Esophagus (tissue), 2 donors: Measurements from ENCODE around the gene PHACTR1. TPM values are rescaled to one million over a fixed set of nuclear protein-coding genes. Genes with fewer than 3 reads are reported as not detected.
"Not testable (repeated sequence)": the region's sequence is repeated elsewhere in the genome, so short reads cannot be mapped to it uniquely, and the experiment has no call there.

Experiments
- H3K27ac ChIP-seq, 2 donors: one replicate each; pipeline ENCODE4 v1.5.1; 2013; ENCODE audit warnings: low read depth in 2 of 2, mild to moderate bottlenecking in 2 of 2, inconsistent platforms in 1 of 2, low read length in 1 of 2, moderate library complexity in 1 of 2
- H3K27me3 ChIP-seq, 2 donors: one replicate each; pipeline ENCODE4 v1.6.1; 2013; ENCODE audit warnings: low read length in 2 of 2, control low read depth in 1 of 2, mild to moderate bottlenecking in 1 of 2; ENCODE audit not compliant: insufficient read depth in 2 of 2, control insufficient read depth in 1 of 2
- H3K36me3 ChIP-seq, 2 donors: one replicate each; pipeline ENCODE4 v1.6.1; 2013; ENCODE audit warnings: low read length in 1 of 2; ENCODE audit not compliant: control insufficient read depth in 2 of 2, insufficient read depth in 2 of 2
- H3K4me1 ChIP-seq, 2 donors: one replicate each; pipeline ENCODE4 v1.6.1; 2013; ENCODE audit warnings: low read length in 1 of 2; ENCODE audit not compliant: control insufficient read depth in 2 of 2, insufficient read depth in 2 of 2
- H3K4me3 ChIP-seq, 2 donors: one replicate each; pipeline ENCODE4 v1.5.1; 2013; ENCODE audit warnings: low read length in 2 of 2, mild to moderate bottlenecking in 2 of 2, low read depth in 1 of 2, moderate library complexity in 1 of 2
- H3K9me3 ChIP-seq, 2 donors: one replicate each; pipeline ENCODE4 v1.6.1; 2013; ENCODE audit warnings: mild to moderate bottlenecking in 2 of 2, low read depth in 1 of 2, low read length in 1 of 2, moderate library complexity in 1 of 2; ENCODE audit not compliant: control insufficient read depth in 2 of 2, insufficient read depth in 1 of 2
- WGBS, 2 donors: extraction: QIAGEN DNeasy Blood & Tissue Kit; methylation state at CpG; one replicate each; pipeline ENCODE4 v1.1.7; 2013; 5-methylcytosine and 5-hydroxymethylcytosine counted together
- polyA plus RNA-seq, 2 donors: library from polyadenylated mRNA; stranded (reverse); fragments of 200-250 nt; gene quantifications; one replicate each; pipeline ENCODE4 v1.2.3, GENCODE V29; 2013
- donor health status: healthy with polysubstance abuse.
- donor health status: Bipolar disorder and iron deficiency.

The PHACTR1 gene
- polyA plus RNA-seq, 2 donors, result 0.41 to 0.55 TPM

DNA sequence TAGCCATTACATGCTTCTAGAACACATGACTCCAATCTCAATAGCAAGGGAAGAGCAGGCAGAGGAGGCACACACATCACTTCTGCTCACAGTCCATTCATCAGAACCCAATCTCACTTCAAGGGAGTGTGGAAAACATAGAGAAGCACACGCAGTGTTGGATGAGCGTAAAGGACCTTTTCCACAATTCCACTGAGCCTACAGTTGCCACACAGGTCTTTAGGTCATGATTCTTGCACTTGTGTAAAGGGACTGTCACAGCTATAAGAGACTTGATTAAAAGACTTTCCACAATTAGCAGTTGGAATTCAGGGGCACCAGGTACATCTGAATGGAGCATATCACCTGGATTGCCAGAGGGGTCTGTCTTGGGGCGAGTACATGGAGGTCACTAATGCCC is 525.6 kb downstream of the PHACTR1 start:
- WGBS, 2 donors, result 95 to 96% methylated on average over 3 of the region's 3 CpGs
- no peak overlapping the region for H3K4me3 ChIP-seq
- no peaks in the 10 kb centered on the region for H3K4me1 ChIP-seq
- H3K36me3 ChIP-seq, result no peaks in the 10 kb centered on the region
- no peaks in the 10 kb centered on the region for H3K9me3 ChIP-seq
- no peaks in the 10 kb centered on the region for H3K27me3 ChIP-seq
- no peak overlapping the region for H3K27ac ChIP-seq

DNA sequence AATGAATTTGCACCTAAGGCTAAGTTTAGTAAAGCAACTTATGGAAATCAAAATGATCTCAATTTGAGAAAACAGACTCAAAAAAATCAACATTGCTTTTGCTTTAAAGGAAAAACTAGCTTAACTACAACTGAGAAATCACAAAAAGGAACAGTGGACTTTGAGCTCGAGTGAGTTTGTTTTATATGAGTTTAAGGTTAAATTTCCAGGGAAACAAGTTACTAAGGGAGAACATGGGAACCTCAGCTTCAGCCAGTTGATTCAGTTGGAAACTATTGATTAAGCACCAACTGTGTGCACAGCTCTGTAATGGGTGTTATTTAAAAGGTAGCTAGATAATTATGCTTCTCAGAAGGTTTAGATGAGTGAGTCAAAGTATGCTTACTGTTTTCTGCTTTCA is 526.0 kb downstream of the PHACTR1 start:
- WGBS, 2 donors, result 60 to 61% methylated on average over 1 of the region's 1 CpG
- no peak overlapping the region for H3K4me3 ChIP-seq
- no peaks in the 10 kb centered on the region for H3K27me3 ChIP-seq
- no peaks in the 10 kb centered on the region for H3K4me1 ChIP-seq
- no peak overlapping the region for H3K27ac ChIP-seq
- H3K36me3 ChIP-seq, result no peaks in the 10 kb centered on the region
- H3K9me3 ChIP-seq, result no peaks in the 10 kb centered on the region

DNA sequence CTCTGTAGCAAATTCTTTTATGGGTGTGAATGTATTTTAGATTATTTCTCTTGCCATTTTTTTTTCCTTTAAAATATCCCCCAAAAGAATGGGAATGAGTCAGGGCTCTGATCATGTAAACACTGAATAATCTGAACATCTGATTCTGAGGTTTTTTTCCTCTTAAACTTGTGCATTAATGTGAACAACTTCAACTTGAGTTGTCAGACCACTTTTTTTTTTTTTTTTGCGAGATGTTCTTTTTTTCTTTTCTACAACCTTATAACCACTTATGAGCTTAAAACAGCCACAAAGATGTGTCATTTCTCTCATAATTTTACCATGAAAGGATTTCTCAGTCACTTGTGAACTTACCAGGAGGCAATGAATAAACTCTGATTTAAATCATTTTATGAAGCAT is 526.5 kb downstream of the PHACTR1 start:
- Histone ChIP-seq H3K27ac (no peak overlapping the region), H3K4me1 (peaks cover 0 to 2% of the 10 kb centered on the region in 2 donors), H3K9me3 (no peaks in the 10 kb centered on the region), H3K4me3 (no peak overlapping the region), H3K27me3 (no peaks in the 10 kb centered on the region), H3K36me3 (no peaks in the 10 kb centered on the region)
- 76 to 79% methylated on average over 1 of the region's 1 CpG for WGBS, 2 donors

DNA sequence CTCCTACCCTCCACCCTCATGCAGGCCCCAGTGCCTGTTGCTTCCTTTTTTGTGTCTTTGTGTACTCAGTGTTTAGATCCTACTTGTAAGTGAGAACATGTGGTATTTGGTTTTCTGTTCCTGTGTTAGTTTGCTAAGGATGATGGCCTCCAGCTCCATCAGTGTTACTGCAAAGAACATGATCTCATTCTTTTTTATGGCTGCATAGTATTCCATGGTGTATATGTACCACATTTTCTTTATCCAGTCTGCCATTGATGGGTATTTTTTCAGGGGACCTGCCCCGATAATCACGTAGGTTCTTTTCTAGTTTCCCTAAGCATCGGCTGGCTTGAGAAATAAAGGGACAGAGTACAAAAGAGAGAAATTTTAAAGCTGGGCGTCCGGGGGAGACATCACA is 527.2 kb downstream of the PHACTR1 start:
- not testable (repeated sequence) for H3K36me3 ChIP-seq, H3K27me3 ChIP-seq, H3K27ac ChIP-seq, H3K9me3 ChIP-seq, H3K4me1 ChIP-seq, H3K4me3 ChIP-seq
- 98 to 99% methylated on average over 5 of the region's 5 CpGs for WGBS, 2 donors

DNA sequence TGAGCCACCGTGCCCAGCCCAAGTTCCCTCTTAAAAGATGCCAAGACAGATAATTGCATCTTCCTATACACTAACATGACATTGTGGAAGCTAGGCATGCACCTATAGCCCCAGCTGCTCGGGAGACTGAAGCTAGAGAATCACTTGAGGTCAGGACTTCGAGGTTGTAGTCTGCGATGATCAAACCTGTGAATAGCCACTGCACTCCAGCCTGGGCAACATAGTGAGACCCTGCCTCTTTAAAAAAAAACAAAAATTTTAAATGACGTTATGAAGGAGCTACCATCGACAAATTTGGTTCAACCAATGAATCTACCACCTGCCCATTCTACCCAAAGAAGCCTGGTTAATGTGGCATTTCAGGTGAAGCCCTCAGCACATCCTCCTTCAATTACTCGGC is 531.1 kb downstream of the PHACTR1 start:
- peaks cover 0 to 2% of the 10 kb centered on the region in 2 donors for H3K4me1 ChIP-seq
- no peaks in the 10 kb centered on the region for H3K27me3 ChIP-seq
- H3K4me3 ChIP-seq, result no peak overlapping the region
- no peaks in the 10 kb centered on the region for H3K9me3 ChIP-seq
- no peaks in the 10 kb centered on the region for H3K36me3 ChIP-seq
- WGBS, 2 donors, result 82 to 83% methylated on average over 7 of the region's 7 CpGs
- H3K27ac ChIP-seq, result no peak overlapping the region

DNA sequence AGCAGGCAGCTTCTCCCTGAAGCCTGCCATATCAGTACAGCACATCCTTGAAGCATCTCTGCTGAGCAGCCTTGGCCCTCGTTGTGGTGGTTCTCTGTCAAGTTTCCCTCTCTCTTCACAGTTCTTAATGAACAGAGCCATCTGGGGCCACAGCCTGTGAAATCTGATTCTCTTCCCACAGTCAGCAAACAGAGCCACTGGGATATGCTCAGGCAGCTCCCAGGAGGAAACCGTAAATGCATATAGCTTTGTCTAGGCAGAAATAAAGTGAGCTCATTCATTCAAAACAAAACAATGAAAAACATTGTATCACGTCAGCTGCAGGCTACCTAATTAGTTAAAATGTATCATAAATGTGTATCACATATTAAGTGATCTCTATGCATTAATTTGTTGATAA is 531.5 kb downstream of the PHACTR1 start:
- Histone ChIP-seq H3K36me3 (no peaks in the 10 kb centered on the region), H3K27ac (no peak overlapping the region), H3K9me3 (no peaks in the 10 kb centered on the region), H3K27me3 (no peaks in the 10 kb centered on the region), H3K4me3 (no peak overlapping the region), H3K4me1 (peaks cover 0 to 2% of the 10 kb centered on the region in 2 donors)
- 42 to 48% methylated on average over 3 of the region's 3 CpGs for WGBS, 2 donors

DNA sequence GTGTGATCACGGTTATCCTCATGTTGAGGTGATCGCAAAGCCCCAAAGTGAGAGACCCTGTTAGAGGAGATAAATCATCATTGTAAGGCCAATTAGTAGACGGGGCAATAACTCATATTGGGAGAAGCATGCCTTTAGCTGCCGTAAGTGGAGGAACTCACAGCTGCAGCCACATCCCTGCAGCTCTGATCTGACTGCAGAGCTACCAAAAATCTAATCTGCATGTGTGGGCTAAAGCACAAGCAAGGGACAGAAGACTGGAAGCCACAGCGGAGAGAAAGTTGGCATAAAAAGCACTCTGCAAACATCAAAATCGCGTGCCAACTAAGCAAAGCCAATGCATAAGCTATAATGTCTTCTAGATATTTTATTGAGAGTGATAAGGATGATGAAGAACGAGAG is 532.0 kb downstream of the PHACTR1 start:
- Histone ChIP-seq H3K4me1 (peaks cover 0 to 2% of the 10 kb centered on the region in 2 donors), H3K27ac (no peak overlapping the region), H3K27me3 (no peaks in the 10 kb centered on the region), H3K4me3 (no peak overlapping the region), H3K9me3 (no peaks in the 10 kb centered on the region), H3K36me3 (no peaks in the 10 kb centered on the region)
- 59 to 65% methylated on average over 8 of the region's 8 CpGs for WGBS, 2 donors

DNA sequence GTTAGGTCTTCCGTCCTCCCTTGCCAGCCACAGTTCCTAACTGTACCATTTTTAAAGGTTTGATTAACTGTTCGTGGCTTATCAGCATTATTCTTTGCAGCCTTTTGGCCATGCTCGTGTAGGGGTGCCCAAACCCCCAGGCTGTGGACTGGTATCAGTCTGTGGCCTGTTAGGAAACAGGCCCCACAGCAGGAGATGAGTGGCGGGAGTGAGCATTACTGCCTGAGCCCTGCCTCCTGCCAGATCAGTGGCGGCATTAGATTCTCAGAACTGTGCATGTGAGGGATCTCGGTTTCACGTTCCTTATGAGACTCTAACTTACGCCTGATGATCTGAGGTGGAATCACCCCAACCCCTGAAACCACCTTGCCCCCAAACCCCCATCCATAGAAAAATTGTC is 532.4 kb downstream of the PHACTR1 start:
- 81 to 88% methylated on average over 8 of the region's 8 CpGs for WGBS, 2 donors
- Histone ChIP-seq H3K36me3 (no peaks in the 10 kb centered on the region), H3K4me3 (no peak overlapping the region), H3K9me3 (no peaks in the 10 kb centered on the region), H3K27me3 (no peaks in the 10 kb centered on the region), H3K27ac (no peak overlapping the region), H3K4me1 (peaks cover 0 to 2% of the 10 kb centered on the region in 2 donors)

DNA sequence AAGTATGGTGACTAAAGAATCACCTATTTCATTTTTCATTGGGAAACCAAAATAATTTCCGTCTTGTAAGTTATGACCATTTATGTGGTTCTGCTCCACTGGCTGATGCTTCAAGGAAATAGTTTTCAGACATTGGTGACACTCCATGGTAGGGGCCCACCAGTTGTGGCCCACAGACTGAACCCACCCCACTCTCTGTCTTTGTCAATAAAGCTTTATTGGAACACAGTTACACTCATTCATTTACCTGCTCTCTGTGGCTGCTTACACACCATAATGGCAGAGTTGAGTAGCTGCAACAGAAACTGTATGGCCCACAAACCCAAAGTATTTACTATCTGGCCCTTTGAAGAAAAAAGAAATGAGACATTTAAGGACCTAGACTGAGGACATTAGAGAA is 533.2 kb downstream of the PHACTR1 start:
- Histone ChIP-seq H3K4me1 (peaks cover 0 to 2% of the 10 kb centered on the region in 2 donors), H3K9me3 (no peaks in the 10 kb centered on the region), H3K36me3 (no peaks in the 10 kb centered on the region), H3K27me3 (no peaks in the 10 kb centered on the region), H3K27ac (no peak overlapping the region), H3K4me3 (no peak overlapping the region)
- 94 to 95% methylated on average over 1 of the region's 1 CpG for WGBS, 2 donors

DNA sequence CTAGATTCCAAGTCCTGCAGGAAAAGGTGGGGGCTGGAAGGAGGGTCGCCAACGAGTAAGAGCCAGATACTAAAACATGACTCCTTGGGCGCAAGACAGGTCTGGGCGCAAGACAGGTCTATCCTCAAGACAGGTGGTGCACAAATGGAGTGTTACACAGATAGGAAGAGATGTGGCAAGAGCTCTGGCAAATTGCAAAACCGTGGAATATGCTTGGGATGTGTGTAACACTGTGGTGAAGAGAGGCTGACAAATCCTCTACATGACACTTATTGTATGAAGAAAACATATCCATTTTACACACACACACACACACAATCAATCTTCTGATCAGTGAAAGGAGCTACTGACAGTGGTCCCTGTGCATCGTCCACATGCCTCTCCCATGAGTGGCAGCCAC is 534.1 kb downstream of the PHACTR1 start:
- 78 to 87% methylated on average over 6 of the region's 6 CpGs for WGBS, 2 donors
- Histone ChIP-seq H3K4me3 (no peak overlapping the region), H3K4me1 (peaks cover 0 to 2% of the 10 kb centered on the region in 2 donors), H3K27me3 (no peaks in the 10 kb centered on the region), H3K36me3 (no peaks in the 10 kb centered on the region), H3K27ac (no peak overlapping the region), H3K9me3 (peaks cover 0 to 3% of the 10 kb centered on the region in 2 donors)
